ENCODE data around the gene TOMM70. TPM values are rescaled to one million over a fixed set of nuclear protein-coding genes. Genes with fewer than 3 reads are reported as not detected.

TOMM70 gene
- total RNA-seq, 2 experiments from 2014 or later, result 41.2 to 54.5 TPM

DNA sequence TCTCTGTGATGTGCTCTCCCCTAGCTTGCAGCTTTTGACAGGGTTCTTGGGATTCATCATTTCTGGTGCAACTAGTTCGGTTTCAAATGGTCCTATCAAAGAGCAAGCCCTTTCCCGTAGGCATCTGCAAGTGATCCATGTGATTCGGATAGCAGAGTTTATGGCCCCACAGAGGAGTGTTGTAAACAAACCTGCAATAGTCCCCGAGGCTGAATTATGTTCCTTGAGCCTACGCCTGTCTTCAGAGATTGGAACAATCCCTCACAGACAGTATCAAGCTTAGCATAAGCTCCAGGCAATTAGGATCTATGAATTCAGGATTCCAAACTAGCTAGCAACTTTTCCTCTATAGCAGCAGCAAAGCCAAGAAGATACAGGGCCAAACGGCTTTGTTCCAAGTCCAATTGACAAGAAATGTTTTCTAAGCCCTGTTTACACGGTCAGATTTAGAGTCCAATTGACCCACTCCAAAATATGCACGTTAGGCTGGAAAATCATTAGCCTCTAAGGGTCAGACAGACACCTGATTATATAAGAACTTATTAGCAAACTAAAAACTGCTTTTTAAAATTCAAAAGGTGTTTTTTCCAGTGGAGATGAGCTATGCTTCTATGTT is 25.3 kb upstream of the TOMM70 start:
- POLR2A ChIA-PET, result interaction anchor here (1.4 kb wide), 1 partner anchor 11 kb away, joined by 6 read pairs; no protein-coding TSS in a partner anchor
- intact Hi-C loops (cut with micrococcal nuclease; ENCODE audit: unreplicated experiment), result no loop called here

DNA sequence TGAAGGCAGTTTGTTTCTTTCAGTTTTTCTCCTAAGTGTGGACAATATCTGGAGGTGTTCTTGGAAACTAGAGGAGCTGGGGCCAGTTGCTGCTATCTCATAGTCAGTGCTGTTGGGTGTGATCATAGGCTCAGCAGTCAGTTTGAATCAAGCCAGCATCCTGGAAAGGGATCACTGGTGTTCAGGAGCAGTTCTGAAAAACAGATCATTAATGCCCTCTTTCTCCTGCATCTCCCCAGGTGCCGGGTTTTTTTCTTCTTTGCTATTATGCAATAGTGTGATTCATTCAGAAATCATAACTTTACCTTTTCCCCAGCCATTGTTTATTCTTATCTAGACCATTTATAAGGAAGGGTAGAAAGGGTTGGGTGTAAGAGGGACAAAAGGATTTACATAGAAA is 24.4 kb upstream of the TOMM70 start:
- no peak overlapping the region for H3K27ac ChIP-seq (ENCODE audit: low read depth, low read length, poor library complexity, severe bottlenecking)
- H2AFZ ChIP-seq (ENCODE audit: low read length), result no peak overlapping the region
- no peaks in the 10 kb centered on the region for H3K36me3 ChIP-seq (ENCODE audit: insufficient read depth, low read length)
- H3K4me2 ChIP-seq (ENCODE audit: low read length), result no peak overlapping the region
- TF ChIP-seq EZH2phosphoT487 (IDR thresholded peaks at IDR 0.05; ENCODE audit: borderline replicate concordance, low read depth, low read length), result no peak
- TF ChIP-seq, protein P1, sequence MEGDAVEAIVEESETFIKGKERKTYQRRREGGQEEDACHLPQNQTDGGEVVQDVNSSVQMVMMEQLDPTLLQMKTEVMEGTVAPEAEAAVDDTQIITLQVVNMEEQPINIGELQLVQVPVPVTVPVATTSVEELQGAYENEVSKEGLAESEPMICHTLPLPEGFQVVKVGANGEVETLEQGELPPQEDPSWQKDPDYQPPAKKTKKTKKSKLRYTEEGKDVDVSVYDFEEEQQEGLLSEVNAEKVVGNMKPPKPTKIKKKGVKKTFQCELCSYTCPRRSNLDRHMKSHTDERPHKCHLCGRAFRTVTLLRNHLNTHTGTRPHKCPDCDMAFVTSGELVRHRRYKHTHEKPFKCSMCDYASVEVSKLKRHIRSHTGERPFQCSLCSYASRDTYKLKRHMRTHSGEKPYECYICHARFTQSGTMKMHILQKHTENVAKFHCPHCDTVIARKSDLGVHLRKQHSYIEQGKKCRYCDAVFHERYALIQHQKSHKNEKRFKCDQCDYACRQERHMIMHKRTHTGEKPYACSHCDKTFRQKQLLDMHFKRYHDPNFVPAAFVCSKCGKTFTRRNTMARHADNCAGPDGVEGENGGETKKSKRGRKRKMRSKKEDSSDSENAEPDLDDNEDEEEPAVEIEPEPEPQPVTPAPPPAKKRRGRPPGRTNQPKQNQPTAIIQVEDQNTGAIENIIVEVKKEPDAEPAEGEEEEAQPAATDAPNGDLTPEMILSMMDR (conservative IDR thresholded peaks at IDR 0.05; ENCODE audit: low read length), result no peak
- BruUV-seq (replicated peaks), result no TSS peak
- H3K9me2 ChIP-seq (ENCODE audit: insufficient read depth, low read length), result no peaks in the 10 kb centered on the region; the same call in 1 of the 2 replicates
- H4K20me1 ChIP-seq (ENCODE audit: insufficient read depth, low read length), result no peaks in the 10 kb centered on the region; the same call in 1 of the 2 replicates
- H3K9me3 ChIP-seq (ENCODE audit: low read length), result no peaks in the 10 kb centered on the region
- H3K4me3 ChIP-seq (ENCODE audit: low read depth, low read length, poor library complexity, severe bottlenecking), result no peak overlapping the region
- H3K79me2 ChIP-seq (ENCODE audit: insufficient read depth, low read depth, low read length), result no peaks in the 10 kb centered on the region
- no peaks in the 10 kb centered on the region for H3K4me1 ChIP-seq (ENCODE audit: insufficient read depth, low read length, poor library complexity, severe bottlenecking)
- intact Hi-C loops (cut with micrococcal nuclease; ENCODE audit: unreplicated experiment), result no loop called here
- ChIA-PET POLR2A (interaction anchor here (1.2 kb wide), 1 partner anchor 15 kb away, joined by 3 read pairs; no protein-coding TSS in a partner anchor), CTCF (ENCODE audit: unreplicated experiment) (no interaction called here)
- no peak for DNase-seq (ENCODE audit: low spot score)

More for the DNA sequence above, 25.3 kb upstream of the TOMM70 start:
- no TSS peak for BruUV-seq (replicated peaks)
- Histone ChIP-seq H3K4me2 (ENCODE audit: low read length) (no peak overlapping the region), H3K4me1 (ENCODE audit: insufficient read depth, low read length, poor library complexity, severe bottlenecking) (no peaks in the 10 kb centered on the region), H3K36me3 (ENCODE audit: insufficient read depth, low read length) (no peaks in the 10 kb centered on the region), H3K79me2 (ENCODE audit: insufficient read depth, low read depth, low read length) (no peaks in the 10 kb centered on the region), H3K9me2 (ENCODE audit: insufficient read depth, low read length) (no peaks in the 10 kb centered on the region; the same call in 1 of the 2 replicates), H2AFZ (ENCODE audit: low read length) (no peak overlapping the region), H3K4me3 (ENCODE audit: low read depth, low read length, poor library complexity, severe bottlenecking) (no peak overlapping the region), H3K9me3 (ENCODE audit: low read length) (no peaks in the 10 kb centered on the region), H4K20me1 (ENCODE audit: insufficient read depth, low read length) (no peaks in the 10 kb centered on the region; the same call in 1 of the 2 replicates), H3K27ac (ENCODE audit: low read depth, low read length, poor library complexity, severe bottlenecking) (no peak overlapping the region)
- CTCF ChIA-PET (ENCODE audit: unreplicated experiment), result no interaction called here
- DNase-seq (ENCODE audit: low spot score), result no peak
- no peak for TF ChIP-seq EZH2phosphoT487 (IDR thresholded peaks at IDR 0.05; ENCODE audit: borderline replicate concordance, low read depth, low read length)
- TF ChIP-seq, protein P1 (conservative IDR thresholded peaks at IDR 0.05; ENCODE audit: low read length), result no peak

DNA sequence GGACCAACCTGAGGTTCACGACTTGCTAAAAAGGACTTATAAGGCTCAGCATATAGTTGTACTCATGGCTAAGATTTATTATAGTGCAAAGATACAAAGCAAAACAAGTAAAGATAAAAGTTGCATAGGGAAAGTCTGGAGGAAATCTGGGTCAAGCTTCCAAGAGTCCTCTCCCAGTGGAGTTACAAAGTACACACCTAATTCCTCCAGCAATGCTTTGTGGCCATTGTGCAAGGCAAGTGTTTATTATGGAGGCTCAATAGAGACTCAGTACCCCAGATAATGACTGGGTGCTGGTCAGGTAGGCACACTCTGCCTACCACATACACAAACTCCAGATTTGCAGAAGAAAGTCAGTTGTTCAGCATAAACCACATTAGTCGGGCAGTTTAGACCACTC is 23.4 kb upstream of the TOMM70 start:
- POLR2A ChIA-PET, result interaction anchor here (1.2 kb wide), 1 partner anchor 16 kb away, joined by 3 read pairs; no protein-coding TSS in a partner anchor
- intact Hi-C loops (cut with micrococcal nuclease; ENCODE audit: unreplicated experiment), result no loop called here
- no peaks in the 10 kb centered on the region for H3K36me3 ChIP-seq (ENCODE audit: insufficient read depth, low read length)
- no peaks in the 10 kb centered on the region for H3K79me2 ChIP-seq (ENCODE audit: insufficient read depth, low read depth, low read length)
- H3K4me3 ChIP-seq (ENCODE audit: low read depth, low read length, poor library complexity, severe bottlenecking), result no peak overlapping the region
- CTCF ChIA-PET (ENCODE audit: unreplicated experiment), result no interaction called here
- BruUV-seq (replicated peaks), result no TSS peak
- no peak overlapping the region for H2AFZ ChIP-seq (ENCODE audit: low read length)
- no peaks in the 10 kb centered on the region; the same call in 1 of the 2 replicates for H3K9me2 ChIP-seq (ENCODE audit: insufficient read depth, low read length)
- H3K9me3 ChIP-seq (ENCODE audit: low read length), result no peaks in the 10 kb centered on the region
- H3K27ac ChIP-seq (ENCODE audit: low read depth, low read length, poor library complexity, severe bottlenecking), result no peak overlapping the region
- TF ChIP-seq, protein P1 (conservative IDR thresholded peaks at IDR 0.05; ENCODE audit: low read length), result no peak
- no peak for TF ChIP-seq EZH2phosphoT487 (IDR thresholded peaks at IDR 0.05; ENCODE audit: borderline replicate concordance, low read depth, low read length)
- H3K4me1 ChIP-seq (ENCODE audit: insufficient read depth, low read length, poor library complexity, severe bottlenecking), result peaks cover 2% of the 10 kb centered on the region
- no peak for DNase-seq (ENCODE audit: low spot score)
- no peak overlapping the region for H3K4me2 ChIP-seq (ENCODE audit: low read length)
- no peaks in the 10 kb centered on the region; the same call in 1 of the 2 replicates for H4K20me1 ChIP-seq (ENCODE audit: insufficient read depth, low read length)

Measured in OCI-LY7 (cell line).